GM19238 (cell line): ENCODE measurements around the gene SH3PXD2B.

ENCODE experiments used
- DNase-seq: peaks from one replicate; pipeline ENCODE4 v3.0.0; 2011; ENCODE audit warnings: low spot score; ENCODE audit not compliant: insufficient read length

The SH3PXD2B gene

GRCh38 chr5:172280929-172281328 is 173.4 kb downstream of the SH3PXD2B start:
- no peak for DNase-seq

DNA sequence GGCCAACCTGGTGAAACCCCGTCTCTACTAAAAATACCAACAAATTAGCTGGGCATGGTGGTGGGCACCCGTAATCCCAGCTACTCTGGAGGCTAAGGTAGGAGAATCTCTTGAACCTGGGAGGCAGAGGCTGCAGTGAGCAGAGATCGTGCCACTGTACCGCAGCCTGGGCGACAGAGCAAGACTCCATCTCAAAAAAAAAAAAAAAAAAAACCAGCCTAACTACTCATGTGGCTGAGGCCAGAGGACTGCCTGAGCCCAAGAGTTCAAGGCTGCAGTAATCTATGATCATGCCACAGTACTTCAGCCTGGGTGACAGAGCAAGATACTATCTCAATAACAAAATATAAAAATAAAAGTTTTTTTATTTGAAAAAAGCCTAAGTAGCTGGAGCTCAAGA is 174.0 kb downstream of the SH3PXD2B start:
- no peak for DNase-seq

DNA sequence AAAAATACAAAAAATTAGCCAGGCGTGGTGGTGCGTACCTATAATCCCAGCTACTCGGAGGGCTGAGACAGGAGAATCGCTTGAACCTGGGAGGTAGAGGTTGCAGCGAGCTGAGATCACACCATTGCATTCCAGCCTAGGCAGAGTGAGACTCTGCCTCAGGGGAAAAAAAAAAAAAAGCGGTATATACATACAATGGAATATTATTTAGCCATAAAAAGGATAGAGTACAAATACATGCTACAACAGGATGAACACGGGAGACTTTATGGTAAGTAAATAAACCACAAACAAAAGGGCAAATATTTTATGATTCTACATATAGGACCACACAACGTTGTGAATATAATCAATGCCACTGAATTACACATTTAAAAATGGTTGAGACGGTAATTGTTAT is 176.0 kb downstream of the SH3PXD2B start:
- no peak for DNase-seq

DNA sequence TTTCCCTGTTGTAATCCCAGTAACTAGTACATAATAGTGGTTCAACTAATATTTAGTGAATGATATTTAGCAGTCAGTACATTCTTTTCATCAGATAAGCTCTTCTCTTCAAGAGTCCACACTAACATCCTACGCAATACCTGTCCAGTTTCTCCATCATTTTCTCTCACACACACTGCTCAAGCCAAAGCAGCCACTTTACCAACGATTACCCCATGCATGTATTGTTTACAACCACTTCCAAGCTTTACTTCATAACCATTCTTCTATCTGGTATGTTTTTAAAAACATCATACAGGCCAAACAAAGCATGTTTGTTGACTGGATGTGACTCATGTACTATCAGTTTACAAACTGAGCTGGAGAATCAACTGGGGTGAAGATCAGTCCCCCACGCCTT is 178.1 kb downstream of the SH3PXD2B start:
- no peak for DNase-seq
